Upper lobe of right lung (tissue), 1 donor: ENCODE measurements around the gene E2F4. TPM values are rescaled to one million over a fixed set of nuclear protein-coding genes. Genes with fewer than 3 reads are reported as not detected.
A peak's percentile ranks its signal among the peaks of the same experiment; 100 is the strongest.

Source experiments
- ATAC-seq: fragments of 200-7000 bp; cut with Tn5 transposase; one replicate; pipeline ENCODE4 v1.9.1; 2020; ENCODE audit warnings: mild to moderate bottlenecking, moderate library complexity
- DNase-seq: peaks from one replicate; pipeline ENCODE4 v3.0.0-alpha.2; 2020
- H3K27ac ChIP-seq: fragments of 200-600 bp; one replicate; pipeline ENCODE4 v1.8.0; 2022
- H3K27me3 ChIP-seq: fragments of 200-600 bp; one replicate; pipeline ENCODE4 v1.8.0; 2022; ENCODE audit warnings: mild to moderate bottlenecking
- H3K36me3 ChIP-seq: fragments of 200-600 bp; one replicate; pipeline ENCODE4 v1.8.0; 2022
- H3K4me1 ChIP-seq: fragments of 200-600 bp; one replicate; pipeline ENCODE4 v1.8.0; 2022
- H3K4me3 ChIP-seq: fragments of 200-600 bp; one replicate; pipeline ENCODE4 v1.8.0; 2022; ENCODE audit warnings: mild to moderate bottlenecking
- H3K9me3 ChIP-seq: fragments of 200-600 bp; one replicate; pipeline ENCODE4 v1.8.0; 2022
- intact Hi-C: fragments of 100-400 bp; cut with DNase I; formaldehyde crosslinking; loops from one replicate; pipeline ENCODE4 v1.11.0; 2022
- total RNA-seq: library from RNA; stranded (reverse); fragmentation: NEBNext Ultra II Directional; extraction: Animal tissue kit (Norgen Biotek cat#: 25700); gene quantifications from one replicate; pipeline ENCODE4 v1.2.1, GENCODE V29; 2021
- TF ChIP-seq, protein P1 (sequence below): fragments of 200-600 bp; IDR thresholded peaks from one replicate; pipeline ENCODE4 v1.8.0; 2022; ENCODE audit warnings: antibody characterized with exemption
- donor health status: DM: no; HTN: yes; CAD: no; lungs with severe emphysema.

E2F4 gene
- total RNA-seq, 1 donor from 2014 or later = 68.2 TPM

DNA sequence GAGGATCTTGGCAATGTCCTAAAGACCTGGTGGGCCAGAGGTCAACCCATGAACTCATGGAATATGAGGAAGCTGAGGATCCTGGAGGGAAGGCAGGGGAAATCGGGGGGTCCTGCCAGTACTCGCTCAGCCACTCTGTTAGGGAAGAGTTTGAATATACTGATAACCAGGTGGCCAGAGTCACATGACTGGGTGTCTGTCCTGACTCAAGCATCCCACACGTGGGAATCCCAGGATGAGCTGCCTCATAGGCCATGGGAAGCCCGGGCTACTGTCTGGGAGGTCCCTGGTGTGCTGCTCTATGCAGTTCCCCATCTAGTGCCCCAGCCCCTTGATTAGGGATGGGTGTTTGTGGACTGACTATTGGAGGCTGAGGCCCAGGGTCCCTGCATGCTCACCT is 3.6 kb upstream of the E2F4 start:
- intact Hi-C loops = no loop called here
- DNase-seq = no peak
- no peaks in the 10 kb centered on the region for H3K9me3 ChIP-seq
- H3K27ac ChIP-seq = no peak overlapping the region
- H3K27me3 ChIP-seq = no peaks in the 10 kb centered on the region
- H3K4me3 ChIP-seq = no peak overlapping the region
- TF ChIP-seq, protein P1, sequence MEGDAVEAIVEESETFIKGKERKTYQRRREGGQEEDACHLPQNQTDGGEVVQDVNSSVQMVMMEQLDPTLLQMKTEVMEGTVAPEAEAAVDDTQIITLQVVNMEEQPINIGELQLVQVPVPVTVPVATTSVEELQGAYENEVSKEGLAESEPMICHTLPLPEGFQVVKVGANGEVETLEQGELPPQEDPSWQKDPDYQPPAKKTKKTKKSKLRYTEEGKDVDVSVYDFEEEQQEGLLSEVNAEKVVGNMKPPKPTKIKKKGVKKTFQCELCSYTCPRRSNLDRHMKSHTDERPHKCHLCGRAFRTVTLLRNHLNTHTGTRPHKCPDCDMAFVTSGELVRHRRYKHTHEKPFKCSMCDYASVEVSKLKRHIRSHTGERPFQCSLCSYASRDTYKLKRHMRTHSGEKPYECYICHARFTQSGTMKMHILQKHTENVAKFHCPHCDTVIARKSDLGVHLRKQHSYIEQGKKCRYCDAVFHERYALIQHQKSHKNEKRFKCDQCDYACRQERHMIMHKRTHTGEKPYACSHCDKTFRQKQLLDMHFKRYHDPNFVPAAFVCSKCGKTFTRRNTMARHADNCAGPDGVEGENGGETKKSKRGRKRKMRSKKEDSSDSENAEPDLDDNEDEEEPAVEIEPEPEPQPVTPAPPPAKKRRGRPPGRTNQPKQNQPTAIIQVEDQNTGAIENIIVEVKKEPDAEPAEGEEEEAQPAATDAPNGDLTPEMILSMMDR = no peak
- H3K36me3 ChIP-seq = peaks cover 2% of the 10 kb centered on the region
- H3K4me1 ChIP-seq = peaks cover 35% of the 10 kb centered on the region
- ATAC-seq = no peak

DNA sequence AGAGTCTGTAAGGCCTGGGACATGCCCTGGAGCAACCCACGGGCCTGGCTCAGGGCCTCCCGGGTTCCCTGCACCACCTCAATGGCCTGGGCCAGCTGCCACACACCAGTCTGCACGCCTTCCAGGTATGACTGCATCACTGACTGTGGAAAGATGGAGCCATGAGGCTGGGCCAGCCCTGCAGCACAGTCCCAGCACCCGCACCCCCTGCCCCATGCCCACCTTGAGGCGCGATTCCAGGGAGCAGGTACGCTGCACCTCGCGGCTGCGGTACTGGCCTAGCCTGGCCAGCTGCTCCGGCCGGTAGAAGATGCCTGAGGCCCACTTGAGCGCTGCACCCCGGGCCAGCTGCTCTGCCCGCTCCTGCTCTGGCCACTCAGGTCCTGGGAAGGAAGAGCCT is 3.2 kb upstream of the E2F4 start:
- no peaks in the 10 kb centered on the region for H3K9me3 ChIP-seq
- no peaks in the 10 kb centered on the region for H3K27me3 ChIP-seq
- no peak for ATAC-seq
- DNase-seq = no peak
- H3K36me3 ChIP-seq = peaks cover 7% of the 10 kb centered on the region
- H3K27ac ChIP-seq = no peak overlapping the region
- intact Hi-C loops = no loop called here
- peaks cover 39% of the 10 kb centered on the region for H3K4me1 ChIP-seq
- H3K4me3 ChIP-seq = no peak overlapping the region
- TF ChIP-seq, protein P1 = no peak

DNA sequence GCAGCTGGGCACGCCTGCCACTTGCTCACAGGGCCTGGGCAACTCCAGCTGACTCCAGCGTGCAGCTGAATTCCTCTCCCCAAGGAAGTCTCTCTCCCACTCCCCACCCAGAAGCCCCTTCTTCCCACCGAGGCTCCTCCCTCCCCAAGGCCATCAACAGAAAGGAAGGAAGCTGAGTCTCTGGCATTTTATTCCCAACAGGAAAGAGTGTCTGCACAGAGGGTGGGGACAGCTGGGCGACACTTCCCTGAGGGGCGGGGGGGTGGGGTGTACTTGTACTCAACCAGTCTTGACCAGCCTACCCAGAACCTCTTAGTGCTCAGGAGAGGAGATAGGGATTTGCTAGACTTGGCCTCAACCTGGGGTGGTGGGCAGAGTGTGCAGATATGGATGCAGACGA is 1.9 kb upstream of the E2F4 start, which contains the start of gene EXOC3L1:
TSS of gene EXOC3L1 (minus strand) at position 96 of the 400 bp plus-strand sequence. CDS start 460 bp downstream, outside the sequence.
- peak within 1 kb of the TSS; percentile 36 for H3K4me3 ChIP-seq
- ATAC-seq = no peak
- H3K4me1 ChIP-seq = peaks cover 36% of the 10 kb centered on the region
- TF ChIP-seq, protein P1 = no peak
- no peaks in the 10 kb centered on the region for H3K27me3 ChIP-seq
- intact Hi-C loops = no loop called here
- peaks cover 19% of the 10 kb centered on the region for H3K36me3 ChIP-seq
- DNase-seq = no peak
- peak within 1 kb of the TSS; percentile 51 for H3K27ac ChIP-seq
- H3K9me3 ChIP-seq = no peaks in the 10 kb centered on the region

DNA sequence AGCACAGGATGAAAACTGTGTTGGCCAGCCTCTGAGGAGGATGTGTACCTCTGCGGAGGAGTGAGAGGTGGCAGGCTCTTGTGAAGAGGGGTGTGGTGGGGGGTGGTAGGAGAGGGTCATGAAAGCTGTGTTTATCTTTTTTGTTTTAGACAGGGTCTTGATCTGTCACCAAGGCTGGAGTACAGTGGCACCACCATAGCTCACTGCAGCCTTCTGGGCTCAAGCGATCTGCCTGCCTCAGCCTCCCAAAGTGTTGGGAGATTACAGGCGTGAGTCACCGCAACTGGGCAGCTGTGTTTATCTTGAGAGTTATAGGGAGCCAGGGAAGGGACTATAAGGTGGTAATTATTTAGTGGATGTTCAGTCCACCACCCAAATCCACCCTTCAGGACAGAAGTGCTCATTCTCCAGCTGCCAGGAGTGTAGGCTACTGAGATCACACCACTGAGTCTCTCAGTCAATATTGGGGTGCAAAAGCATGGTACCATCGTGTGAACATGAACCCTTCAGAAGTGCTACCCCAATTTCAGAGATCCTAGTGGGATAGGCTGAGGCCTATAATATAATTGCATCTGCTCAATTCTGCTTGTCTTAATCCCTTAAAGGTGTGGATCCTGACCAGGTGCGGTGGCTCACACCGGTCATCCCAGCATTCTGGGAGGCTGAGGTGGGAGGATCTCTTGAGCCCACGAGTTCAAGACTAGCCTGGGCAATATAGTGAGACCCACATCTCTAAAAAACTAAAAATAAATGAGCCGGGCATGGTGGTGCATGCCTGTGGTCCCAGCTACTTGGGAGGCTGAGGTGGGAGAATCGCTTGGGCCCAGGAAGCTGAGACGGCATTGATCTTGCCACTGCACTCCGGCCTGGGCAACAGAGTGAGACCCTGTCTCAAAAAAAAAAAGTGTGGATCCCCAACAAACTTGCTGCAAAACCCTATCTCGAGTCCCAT is 1.2 kb upstream of the E2F4 start:
- TF ChIP-seq, protein P1 = no peak
- Histone ChIP-seq H3K27me3 (no peaks in the 10 kb centered on the region), H3K36me3 (peaks cover 26% of the 10 kb centered on the region), H3K4me3 (peak overlapping the region; percentile 36), H3K9me3 (no peaks in the 10 kb centered on the region), H3K27ac (peak overlapping the region; percentile 6), H3K4me1 (peaks cover 29% of the 10 kb centered on the region)
- intact Hi-C loops = no loop called here
- no peak for ATAC-seq
- no peak for DNase-seq

DNA sequence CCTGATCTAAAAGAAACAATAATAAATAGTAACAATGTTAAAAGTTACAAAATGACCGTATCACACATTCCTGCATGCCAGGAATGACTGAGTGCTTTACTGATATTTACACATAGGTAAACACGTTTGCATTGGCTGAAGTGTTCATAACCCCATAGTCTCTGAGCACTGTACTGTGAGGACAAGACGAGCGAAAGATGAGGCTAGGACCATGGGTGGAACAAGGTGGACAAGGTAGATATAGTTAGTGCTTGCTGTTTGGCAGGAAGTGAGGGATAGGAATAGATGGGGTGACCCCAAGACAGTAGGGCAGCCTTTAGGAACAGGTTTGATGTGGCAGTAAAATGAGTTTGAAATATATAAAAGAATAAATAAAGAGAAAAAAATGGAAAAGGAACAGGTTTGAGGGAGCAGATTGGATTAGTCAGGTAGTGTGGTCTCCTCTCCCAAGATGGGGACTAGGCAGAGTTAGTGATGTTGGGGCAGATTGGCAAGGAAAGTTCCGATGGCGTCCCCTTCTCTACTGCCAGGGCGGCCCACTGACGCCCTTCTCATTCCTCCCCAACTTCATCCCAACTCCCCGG is 452 bp upstream of the E2F4 start:
- ATAC-seq = no peak
- intact Hi-C loops = no loop called here
- no peak overlapping the region for H3K27ac ChIP-seq
- no peak for DNase-seq
- peak overlapping the region; percentile 99 for H3K4me3 ChIP-seq
- no peaks in the 10 kb centered on the region for H3K27me3 ChIP-seq
- TF ChIP-seq, protein P1 = no peak
- peaks cover 27% of the 10 kb centered on the region for H3K4me1 ChIP-seq
- peaks cover 34% of the 10 kb centered on the region for H3K36me3 ChIP-seq
- H3K9me3 ChIP-seq = no peaks in the 10 kb centered on the region
